ENCODE measurements around the gene MORC3.
"Not testable (repeated sequence)": the region's sequence is repeated elsewhere in the genome, so short reads cannot be mapped to it uniquely, and the experiment has no call there.

The MORC3 gene

DNA sequence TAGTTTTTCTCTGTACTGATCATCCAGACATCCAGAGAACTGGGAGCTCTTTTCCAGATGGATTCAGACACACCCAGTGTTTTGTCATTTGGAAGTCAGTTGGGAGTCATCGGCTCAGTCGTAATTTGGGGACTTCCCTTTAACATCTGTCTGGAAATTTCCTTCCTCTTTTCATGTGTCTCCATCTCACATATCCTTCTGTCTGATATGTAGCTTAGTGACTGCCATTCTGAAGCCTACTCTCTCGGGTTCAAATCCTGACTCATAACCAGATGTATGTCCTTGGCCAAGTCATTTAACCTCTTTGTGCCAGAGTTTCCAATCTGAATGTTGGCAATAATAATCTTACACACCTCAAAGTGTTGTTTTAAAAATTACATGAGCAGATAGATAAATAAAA, 3.0 kb downstream of the MORC3 start:
- DNase-seq = no peak

DNA sequence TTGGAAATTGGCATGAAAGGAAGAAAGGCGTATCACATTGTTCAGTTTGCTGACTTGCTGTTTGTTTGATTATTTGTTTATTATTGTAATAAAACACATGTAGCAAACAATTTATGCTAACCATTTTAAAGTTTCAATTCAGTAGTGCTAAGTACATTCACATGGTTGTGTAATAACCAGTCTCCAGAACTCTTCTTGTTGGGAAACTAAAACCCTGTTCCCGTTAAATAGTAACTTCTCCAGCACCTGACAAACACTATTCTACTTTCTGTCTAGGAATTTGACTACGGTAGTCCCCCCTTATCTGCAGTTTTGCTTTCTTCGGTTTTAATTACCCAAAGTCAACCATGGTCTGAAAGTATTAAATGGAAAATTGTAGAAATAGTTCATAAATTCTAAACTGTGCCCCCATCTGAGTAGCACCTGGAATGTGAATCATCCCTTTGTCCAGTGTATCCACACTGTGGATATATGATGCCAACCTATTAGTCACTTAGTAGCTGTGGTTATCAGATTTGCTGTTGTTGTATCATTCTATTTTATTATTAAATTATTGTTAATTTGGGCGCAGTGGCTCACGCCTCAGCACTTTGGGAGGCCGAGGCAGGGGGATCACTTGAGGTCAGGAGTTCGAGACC, 5.5 kb downstream of the MORC3 start:
- no peak for DNase-seq

- DNase-seq = peak; percentile 38 to 41
Observed at GRCh38 chr21:36330904-36331303, 10.9 kb downstream of the MORC3 start.

- no peak for DNase-seq
Observed at GRCh38 chr21:36337099-36337509, 17.1 kb downstream of the MORC3 start.

- DNase-seq = no peak
Observed at GRCh38 chr21:36338975-36339374, 19.0 kb downstream of the MORC3 start.

DNA sequence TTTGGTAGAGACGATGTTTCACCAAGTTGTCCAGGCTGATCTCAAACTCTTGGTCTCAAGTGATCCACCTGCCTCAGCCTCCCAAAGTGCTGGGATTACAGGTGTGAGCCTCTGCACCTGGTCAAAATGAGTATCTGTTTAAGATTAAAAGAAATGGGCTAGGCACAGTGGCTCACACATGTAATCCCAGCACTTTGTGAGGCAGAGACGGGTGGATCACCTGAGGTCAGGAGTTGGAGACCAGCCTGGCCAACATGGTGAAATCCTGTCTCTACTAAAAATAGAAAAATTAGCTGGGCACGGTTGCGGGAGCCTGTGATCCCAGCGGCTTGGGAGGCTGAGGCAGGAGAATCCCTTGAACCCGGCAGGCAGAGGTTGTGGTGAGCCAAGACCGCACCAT, 22.6 kb downstream of the MORC3 start:
- not testable (repeated sequence) for DNase-seq

GRCh38 chr21:36344931-36345330, 24.9 kb downstream of the MORC3 start:
- no peak for DNase-seq

- no peak for DNase-seq
Observed at GRCh38 chr21:36347278-36347961, 27.4 kb downstream of the MORC3 start.

DNA sequence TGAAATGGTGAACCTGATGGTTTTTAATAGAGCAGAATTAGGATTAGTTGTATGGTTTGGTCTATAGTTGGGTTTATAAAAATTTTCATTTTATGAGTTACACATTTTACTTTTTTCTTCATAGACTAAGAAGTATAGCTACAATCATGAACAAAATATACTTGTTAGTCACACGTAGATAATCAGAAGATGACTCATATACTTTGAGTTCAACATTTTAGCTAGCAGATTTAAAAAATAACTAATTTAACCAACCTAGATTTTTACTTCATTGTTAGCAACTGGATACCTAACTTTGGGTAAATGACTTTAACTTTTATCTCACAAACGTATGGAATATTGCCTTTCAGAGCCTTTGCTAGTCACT, 27.9 kb downstream of the MORC3 start:
- DNase-seq = no peak

- no peak for DNase-seq
Observed at GRCh38 chr21:36349315-36349714, 29.3 kb downstream of the MORC3 start.

GRCh38 chr21:36350282-36350910, 30.4 kb downstream of the MORC3 start:
- no peak for DNase-seq

DNA sequence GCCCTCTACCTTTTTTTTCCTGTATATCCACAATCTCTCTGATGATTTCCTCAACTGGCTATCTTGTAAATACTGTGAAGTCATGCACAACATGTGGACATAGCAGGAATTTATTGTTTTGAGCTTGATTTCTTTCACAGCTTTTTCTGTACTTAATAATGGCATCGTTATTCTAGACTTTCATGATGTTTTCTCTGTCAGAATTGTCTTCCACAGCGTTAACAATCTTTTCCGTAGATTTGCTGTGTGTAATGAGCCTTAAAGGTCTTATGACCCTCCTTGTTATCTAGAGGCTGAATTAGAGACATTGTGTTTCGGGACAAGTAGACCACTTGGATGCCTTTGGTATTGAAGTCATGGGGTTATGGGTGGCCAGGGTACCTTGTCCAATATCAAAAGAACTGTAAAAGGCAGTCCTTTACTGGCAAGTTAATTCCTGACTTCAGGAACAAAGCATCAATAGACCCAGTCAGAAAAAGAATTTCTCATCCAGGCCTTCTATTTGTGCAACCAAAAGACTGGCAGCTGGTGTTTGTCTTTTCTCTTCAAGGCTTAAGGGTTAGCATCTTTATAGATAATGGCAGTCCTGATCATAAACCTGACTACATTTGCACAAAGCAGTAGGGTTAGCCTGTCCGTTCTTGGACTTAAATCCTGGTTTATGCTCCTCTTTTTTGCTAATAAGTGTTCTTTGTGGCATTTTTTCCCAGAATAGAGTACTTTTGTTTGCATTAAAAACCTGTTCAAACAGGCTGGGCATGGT, 35.1 kb downstream of the MORC3 start:
- DNase-seq = no peak

GRCh38 chr21:36355868-36356267, 35.9 kb downstream of the MORC3 start:
- no peak for DNase-seq

DNA sequence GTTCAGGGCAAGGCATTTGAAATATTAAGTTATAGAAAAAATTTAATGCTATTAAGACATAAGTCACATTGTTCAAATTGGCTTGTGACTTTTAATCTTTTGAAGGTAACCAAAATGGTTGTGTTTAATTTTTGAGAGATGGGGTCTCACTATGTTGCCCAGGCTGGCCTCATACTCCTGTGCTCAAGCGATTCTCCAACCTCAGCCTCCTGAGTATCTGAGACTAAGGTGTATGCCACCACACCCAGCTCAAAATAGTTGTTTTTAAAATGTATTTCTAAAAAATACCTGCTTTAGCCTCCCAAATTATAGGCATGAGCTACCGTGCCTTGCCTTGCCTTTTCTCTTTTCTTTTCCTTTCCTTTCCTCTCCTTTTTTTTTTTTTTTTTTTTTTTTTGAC, 39.2 kb downstream of the MORC3 start:
- no peak for DNase-seq

DNA sequence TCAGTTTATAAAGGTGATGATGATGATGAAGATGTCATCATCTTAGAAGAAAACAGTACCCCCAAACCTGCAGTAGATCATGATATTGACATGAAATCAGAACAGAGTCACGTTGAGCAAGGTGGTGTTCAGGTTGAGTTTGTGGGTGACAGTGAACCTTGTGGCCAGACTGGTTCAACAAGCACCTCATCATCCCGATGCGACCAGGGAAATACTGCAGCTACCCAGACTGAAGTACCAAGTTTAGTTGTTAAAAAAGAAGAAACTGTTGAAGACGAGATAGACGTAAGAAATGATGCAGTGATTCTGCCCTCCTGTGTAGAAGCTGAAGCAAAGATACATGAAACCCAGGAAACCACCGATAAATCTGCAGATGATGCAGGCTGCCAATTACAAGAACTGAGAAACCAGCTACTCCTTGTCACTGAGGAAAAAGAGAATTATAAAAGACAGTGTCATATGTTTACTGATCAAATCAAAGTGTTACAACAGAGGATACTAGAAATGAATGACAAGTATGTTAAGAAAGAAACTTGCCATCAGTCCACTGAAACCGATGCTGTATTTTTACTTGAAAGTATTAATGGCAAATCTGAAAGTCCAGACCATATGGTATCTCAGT, 49.2 kb downstream of the MORC3 start:
- DNase-seq = no peak

DNA sequence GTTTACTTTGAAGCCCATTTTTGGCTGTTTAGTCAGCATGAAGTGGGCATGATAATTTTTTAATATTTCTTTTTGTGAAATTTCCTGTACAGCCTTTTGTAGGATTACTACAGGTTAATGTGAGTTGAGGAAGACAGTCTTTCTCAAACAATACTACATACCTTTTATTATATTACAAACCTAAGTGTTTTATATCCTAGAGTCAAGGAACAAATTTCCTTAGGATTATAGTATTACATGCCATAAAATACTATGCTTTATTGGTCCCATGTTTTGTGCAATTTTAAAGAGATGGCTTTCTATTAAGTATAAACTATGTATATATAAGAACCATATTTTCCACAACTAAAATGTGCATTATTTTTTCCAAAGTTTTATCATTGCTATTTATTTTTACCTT, 56.0 kb downstream of the MORC3 start:
- DNase-seq = no peak

DNA sequence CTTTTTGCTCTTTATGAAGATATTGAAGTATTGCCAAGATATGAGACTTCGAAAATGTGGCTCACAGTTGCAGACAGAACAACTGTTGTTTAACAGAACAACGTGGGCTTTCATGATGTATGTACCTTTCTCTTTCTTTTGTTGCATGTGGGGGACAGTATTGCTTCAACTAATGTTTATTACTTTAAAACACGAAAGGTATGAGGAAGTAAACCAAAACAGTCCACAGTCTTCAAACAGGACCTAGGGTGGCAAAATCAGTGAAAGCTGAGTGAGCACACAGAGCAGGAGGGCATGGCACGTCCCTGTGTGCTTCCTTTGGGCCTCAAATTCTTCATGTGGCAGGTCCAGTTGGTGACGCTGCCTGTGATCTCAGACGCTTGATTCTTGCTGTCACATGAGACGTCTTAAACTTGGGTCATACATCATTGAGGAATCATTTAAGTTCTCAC, 57.4 kb downstream of the MORC3 start:
- no peak for DNase-seq

GRCh38 chr21:36379251-36379650, 59.3 kb downstream of the MORC3 start:
- DNase-seq = no peak

GRCh38 chr21:36381841-36382589, 62.0 kb downstream of the MORC3 start:
- no peak for DNase-seq

DNA sequence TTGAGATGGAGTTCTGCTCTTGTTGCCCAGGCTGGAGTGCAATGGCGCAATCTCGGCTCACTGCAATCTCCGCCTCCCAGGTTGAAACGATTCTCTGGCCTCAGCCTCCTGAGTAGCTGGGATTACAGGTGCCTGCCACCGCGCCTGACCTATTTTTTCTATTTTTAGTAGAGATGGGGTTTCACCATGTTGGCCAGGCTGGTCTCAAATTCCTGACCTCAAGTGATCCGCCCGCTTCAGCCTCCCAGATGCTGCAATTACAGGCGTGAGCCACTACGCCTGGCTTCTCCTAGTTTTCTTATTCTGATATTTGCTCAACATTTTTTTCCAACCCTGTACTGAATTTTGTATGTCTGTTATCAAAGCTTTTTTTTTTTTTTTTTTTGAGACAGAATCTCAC, 62.7 kb downstream of the MORC3 start:
- not testable (repeated sequence) for DNase-seq

DNA sequence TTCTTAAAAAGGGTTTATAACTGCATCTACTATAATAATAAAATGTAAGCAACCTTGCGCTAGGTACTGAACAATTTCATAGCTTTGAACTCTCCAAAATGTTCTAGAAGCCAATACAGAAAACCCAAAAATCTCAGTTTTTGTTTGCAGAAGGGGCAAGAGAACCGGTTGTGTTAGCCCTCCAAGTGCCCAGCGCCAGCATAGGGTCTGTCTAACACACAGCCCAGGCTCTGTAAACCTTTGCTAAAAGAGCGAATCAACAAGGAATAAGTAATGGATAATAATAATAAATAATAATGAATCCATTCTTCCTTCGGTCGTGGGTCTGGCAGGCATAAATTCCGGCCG, 64.9 kb downstream of the MORC3 start:
- no peak for DNase-seq

GRCh38 chr21:36385233-36386030, 65.4 kb downstream of the MORC3 start, which contains the start of gene CHAF1B:
Gene CHAF1B, plus strand, starts transcription at chr21:36385392. Its CDS starts 745 bp downstream, at chr21:36386137.
- peak; percentile 68 for DNase-seq

Measured in activated CD4-positive, alpha-beta T cell treated with anti-CD3 and anti-CD28 coated beads, Interleukin-2, amount 50 U/mL, for 4 hours (primary cell).